Chondrocyte (in vitro differentiated cells): ENCODE results near the gene CBY2. TPM values are rescaled to one million over a fixed set of nuclear protein-coding genes. Genes with fewer than 3 reads are reported as not detected.

Experiments used
- DNase-seq: peaks from one replicate; pipeline ENCODE4 v3.0.0; 2021; ENCODE audit warnings: mixed read lengths, low spot score
- H3K27ac Mint-ChIP-seq: one replicate; pipeline ENCODE4 v1.8.0; 2021; ENCODE audit warnings: mild to moderate bottlenecking, moderate library complexity, mixed read lengths; ENCODE audit not compliant: unreplicated experiment
- H3K27me3 Mint-ChIP-seq: 2 replicates; pipeline ENCODE4 v1.8.0; 2021; ENCODE audit warnings: low read depth, mixed read lengths
- H3K36me3 Mint-ChIP-seq: 2 replicates; pipeline ENCODE4 v1.8.0; 2021; ENCODE audit warnings: low read depth, mixed read lengths
- H3K4me1 Mint-ChIP-seq: 2 replicates; pipeline ENCODE4 v1.8.0; 2021; ENCODE audit warnings: low read depth, mild to moderate bottlenecking, mixed read lengths
- H3K4me3 Mint-ChIP-seq: one replicate; pipeline ENCODE4 v1.8.0; 2021; ENCODE audit warnings: mild to moderate bottlenecking, moderate library complexity, mixed read lengths; ENCODE audit not compliant: unreplicated experiment
- H3K9me3 Mint-ChIP-seq: 2 replicates; pipeline ENCODE4 v1.8.0; 2021; ENCODE audit warnings: low read depth, mixed read lengths
- CTCF ChIP-seq: fragments of 200-600 bp; sonication (generic); IDR thresholded peaks from 2 replicates; pipeline ENCODE4 v1.5.0; 2021; ENCODE audit warnings: antibody characterized with exemption, mild to moderate bottlenecking, moderate library complexity
- total RNA-seq: library from RNA; stranded (reverse); gene quantifications from 3 replicates; pipeline ENCODE4 v1.2.1, GENCODE V29; 2021

CBY2 gene
- total RNA-seq, 1 donor from 2014 or later: not detected

GRCh38 chr13:45691251-45691650, 10.9 kb upstream of the CBY2 start:
- Mint-ChIP-seq H3K4me3 (no peak overlapping the region), H3K9me3 (peaks cover 8% of the 10 kb centered on the region), H3K4me1 (no peaks in the 10 kb centered on the region), H3K27ac (no peak overlapping the region), H3K27me3 (peaks cover 14% of the 10 kb centered on the region), H3K36me3 (peaks cover 3% of the 10 kb centered on the region)
- DNase-seq: no peak
- no peak for TF ChIP-seq CTCF

- H3K4me3 Mint-ChIP-seq: no peak overlapping the region
- H3K27ac Mint-ChIP-seq: no peak overlapping the region
- H3K36me3 Mint-ChIP-seq: peaks cover 3% of the 10 kb centered on the region
- no peaks in the 10 kb centered on the region for H3K4me1 Mint-ChIP-seq
- no peak for TF ChIP-seq CTCF
- peaks cover 8% of the 10 kb centered on the region for H3K9me3 Mint-ChIP-seq
- H3K27me3 Mint-ChIP-seq: peaks cover 14% of the 10 kb centered on the region
- DNase-seq: no peak
Measured at GRCh38 chr13:45691667-45692066, 10.5 kb upstream of the CBY2 start.

- H3K27me3 Mint-ChIP-seq: peaks cover 16% of the 10 kb centered on the region
- no peak for DNase-seq
- H3K9me3 Mint-ChIP-seq: peaks cover 8% of the 10 kb centered on the region
- TF ChIP-seq CTCF: no peak
- no peak overlapping the region for H3K4me3 Mint-ChIP-seq
- H3K27ac Mint-ChIP-seq: no peak overlapping the region
- H3K4me1 Mint-ChIP-seq: no peaks in the 10 kb centered on the region
- peaks cover 3% of the 10 kb centered on the region for H3K36me3 Mint-ChIP-seq
Measured at GRCh38 chr13:45695198-45695730, 6.9 kb upstream of the CBY2 start.

GRCh38 chr13:45696610-45697226, 5.4 kb upstream of the CBY2 start:
- H3K4me3 Mint-ChIP-seq: no peak overlapping the region
- H3K36me3 Mint-ChIP-seq: peaks cover 3% of the 10 kb centered on the region
- H3K9me3 Mint-ChIP-seq: peaks cover 3% of the 10 kb centered on the region
- peaks cover 9% of the 10 kb centered on the region for H3K27me3 Mint-ChIP-seq
- DNase-seq: no peak
- no peak for TF ChIP-seq CTCF
- H3K27ac Mint-ChIP-seq: no peak overlapping the region
- H3K4me1 Mint-ChIP-seq: no peaks in the 10 kb centered on the region

GRCh38 chr13:45700971-45701900, 884 bp upstream of the CBY2 start:
- no peak for DNase-seq
- Mint-ChIP-seq H3K4me1 (no peaks in the 10 kb centered on the region), H3K4me3 (no peak overlapping the region), H3K27me3 (peaks cover 21% of the 10 kb centered on the region), H3K9me3 (no peaks in the 10 kb centered on the region), H3K36me3 (no peaks in the 10 kb centered on the region), H3K27ac (no peak overlapping the region)
- no peak for TF ChIP-seq CTCF
